Ovary (tissue), 9 donors: ENCODE measurements around the gene BRINP3. TPM values are rescaled to one million over a fixed set of nuclear protein-coding genes. Genes with fewer than 3 reads are reported as not detected.

Source experiments
- DNase-seq, 5 donors: peaks; one replicate each; pipeline ENCODE4 v3.0.0-alpha.2; 2019 to 2020
- H3K27ac ChIP-seq, 2 donors: fragments of 200-600 bp; one replicate each; pipeline versions ENCODE4 v1.5.1 to v1.8.0; 2019 to 2022
- H3K27me3 ChIP-seq: fragments of 200-600 bp; one replicate; pipeline ENCODE4 v1.8.0; 2022
- H3K36me3 ChIP-seq: fragments of 200-600 bp; sonication (generic); one replicate; pipeline ENCODE4 v1.5.1; 2019
- H3K4me1 ChIP-seq: one replicate; pipeline ENCODE4 v1.8.1; 2013; ENCODE audit warnings: mild to moderate bottlenecking, moderate library complexity; ENCODE audit not compliant: insufficient read depth
- H3K4me3 ChIP-seq: fragments of 200-600 bp; sonication (generic); one replicate; pipeline ENCODE4 v1.5.1; 2017
- H3K9me3 ChIP-seq, 2 donors: fragments of 200-600 bp in 1 of 2; sonication (generic) in 1 of 2; one replicate each; pipeline versions ENCODE4 v1.5.1 to v1.8.1; 2013 to 2019; ENCODE audit warnings: mild to moderate bottlenecking in 1 of 2, moderate library complexity in 1 of 2
- CTCF ChIP-seq, 3 donors: fragments of 450-650 bp in 2 of 3; fragments of 200-600 bp in 1 of 3; IDR thresholded peaks; one replicate each; pipeline versions ENCODE4 v1.5.1 to v1.8.0; 2016 to 2022; ENCODE audit warnings: antibody characterized with exemption in 3 of 3, mild to moderate bottlenecking in 1 of 3
- EP300 ChIP-seq: sonication (generic); formaldehyde crosslinking; IDR thresholded peaks from one replicate; pipeline ENCODE4 v1.6.1; 2017; ENCODE audit warnings: antibody characterized with exemption
- POLR2A ChIP-seq: fragments of 450-650 bp; IDR thresholded peaks from one replicate; pipeline ENCODE4 v1.6.1; 2017; ENCODE audit warnings: antibody characterized with exemption, mild to moderate bottlenecking, moderate library complexity
- WGBS, 3 donors: extraction: QIAGEN DNeasy Blood & Tissue Kit in 1 of 3; methylation state at CpG; one replicate each; pipeline versions ENCODE4 v1.1.5 to v1.1.7; 2013 to 2017; 5-methylcytosine and 5-hydroxymethylcytosine counted together
- intact Hi-C, 4 donors: fragments of 100-400 bp; cut with DNase I; formaldehyde crosslinking; loops; one replicate each; pipeline versions ENCODE4 v1.11.0 to v1.15.1; 2022 to 2023
- polyA plus RNA-seq, 2 donors: library from polyadenylated mRNA; stranded (reverse); fragments of 200-250 nt in 1 of 2; fragments of 350-450 nt in 1 of 2; fragmentation: Illumina TruSeq in 1 of 2; extraction: RNeasy Lipid Tissue Mini Kit (QIAGEN cat#74804) in 1 of 2; gene quantifications; one replicate each; pipeline ENCODE4 v1.2.3, GENCODE V29; 2013 to 2014
- total RNA-seq, 7 donors: library from RNA; depleted of rRNA in 2 of 7; stranded (reverse); fragments of >200 nt in 2 of 7; fragmentation: NEBNext Ultra II Directional in 3 of 7; extraction: Animal tissue kit (Norgen Biotek cat#: 25700) in 3 of 7; gene quantifications; one replicate each; pipeline versions ENCODE4 v1.1.0 to v1.2.4, GENCODE V29; 2016 to 2023
- donor health status: DM: no; HTN: no; CAD: no; lungs with moderate emphysema.
- donor health status: DM: no; HTN: no; CAD: no.
- donor health status: Bipolar disorder and iron deficiency.
- donor health status: DM: yes; HTN: yes; CAD: no.
- donor health status: DM: no; HTN: no; CAD: no.
- donor health status: DM: yes; HTN: yes; CAD: no.

Gene BRINP3
- total and polyA plus RNA-seq, 9 donors: 0.08 to 0.52 (median 0.23) TPM; not detected in 5

- Histone ChIP-seq H3K27me3 (no peaks in the 10 kb centered on the region), H3K9me3 (no peaks in the 10 kb centered on the region), H3K27ac (no peak overlapping the region), H3K36me3 (no peaks in the 10 kb centered on the region), H3K4me3 (no peak overlapping the region), H3K4me1 (no peaks in the 10 kb centered on the region)
- intact Hi-C loops: no loop called here
- WGBS, 3 donors: 81 to 88% (median 84%) methylated on average over 2 of the region's 2 CpGs
- no peak for DNase-seq
- TF ChIP-seq EP300: no peak
- no peak for TF ChIP-seq POLR2A
- no peak for TF ChIP-seq CTCF (IDR thresholded peaks at IDR 0.05)
Observed at GRCh38 chr1:190144650-190145049, 333.0 kb downstream of the BRINP3 start.

GRCh38 chr1:190140644-190141043 is 337.0 kb downstream of the BRINP3 start:
- Histone ChIP-seq H3K27ac (no peak overlapping the region), H3K4me3 (no peak overlapping the region), H3K4me1 (no peaks in the 10 kb centered on the region), H3K27me3 (no peaks in the 10 kb centered on the region), H3K36me3 (no peaks in the 10 kb centered on the region), H3K9me3 (no peaks in the 10 kb centered on the region)
- no peak for TF ChIP-seq POLR2A
- no peak for TF ChIP-seq EP300
- no peak for TF ChIP-seq CTCF (IDR thresholded peaks at IDR 0.05)
- no peak for DNase-seq
- intact Hi-C loops: no loop called here
- WGBS, 3 donors: 72 to 73% (median 72%) methylated on average over 1 of the region's 1 CpG

- no peak for DNase-seq
- H3K4me3 ChIP-seq: no peak overlapping the region
- no peaks in the 10 kb centered on the region for H3K4me1 ChIP-seq
- intact Hi-C loops: no loop called here
- TF ChIP-seq EP300: no peak
- TF ChIP-seq CTCF (IDR thresholded peaks at IDR 0.05): no peak
- no peak for TF ChIP-seq POLR2A
- 91 to 96% (median 96%) methylated on average over 1 of the region's 1 CpG for WGBS, 3 donors
- no peaks in the 10 kb centered on the region for H3K36me3 ChIP-seq
- no peak overlapping the region for H3K27ac ChIP-seq
- H3K9me3 ChIP-seq: no peaks in the 10 kb centered on the region
- H3K27me3 ChIP-seq: no peaks in the 10 kb centered on the region
Observed at GRCh38 chr1:190138702-190139101, 339.0 kb downstream of the BRINP3 start.

GRCh38 chr1:190138266-190138665 is 339.4 kb downstream of the BRINP3 start:
- Histone ChIP-seq H3K27me3 (no peaks in the 10 kb centered on the region), H3K36me3 (no peaks in the 10 kb centered on the region), H3K4me1 (no peaks in the 10 kb centered on the region), H3K27ac (no peak overlapping the region), H3K9me3 (no peaks in the 10 kb centered on the region), H3K4me3 (no peak overlapping the region)
- no peak for TF ChIP-seq POLR2A
- no peak for TF ChIP-seq CTCF (IDR thresholded peaks at IDR 0.05)
- no peak for TF ChIP-seq EP300
- DNase-seq: no peak
- 71 to 92% (median 88%) methylated on average over 2 of the region's 2 CpGs for WGBS, 3 donors
- intact Hi-C loops: no loop called here
